Right ventricle myocardium superior (tissue), 1 donor: ENCODE measurements around the gene S100B. TPM values are rescaled to one million over a fixed set of nuclear protein-coding genes. Genes with fewer than 3 reads are reported as not detected.
"Not testable (repeated sequence)": the region's sequence is repeated elsewhere in the genome, so short reads cannot be mapped to it uniquely, and the experiment has no call there.

Source experiments
- ATAC-seq: fragments of 200-7000 bp; cut with Tn5 transposase; one replicate; pipeline ENCODE4 v1.9.1; 2020; ENCODE audit warnings: mild to moderate bottlenecking; ENCODE audit not compliant: poor library complexity
- DNase-seq: peaks from one replicate; pipeline ENCODE4 v3.0.0-alpha.2; 2020
- intact Hi-C: fragments of 100-400 bp; cut with DNase I; formaldehyde crosslinking; loops from one replicate; pipeline ENCODE4 v1.11.2; 2022
- total RNA-seq: library from RNA; stranded (reverse); fragmentation: NEBNext Ultra II Directional; extraction: Animal tissue kit (Norgen Biotek cat#: 25700); gene quantifications from one replicate; pipeline ENCODE4 v1.2.1, GENCODE V29; 2021
- donor health status: DM: no; HTN: yes; CAD: no; lungs with severe emphysema.

Gene S100B
- total RNA-seq, 1 donor from 2014 or later, result 5.5 TPM

GRCh38 chr21:46607636-46608035 is 2.8 kb upstream of the S100B start:
- intact Hi-C loops, result no loop called here
- no peak for ATAC-seq

GRCh38 chr21:46606427-46606813 is 1.5 kb upstream of the S100B start:
- ATAC-seq (no peak), DNase-seq (no peak)
- intact Hi-C loops, result no loop called here

More at GRCh38 chr21:46607636-46608035, 2.8 kb upstream of the S100B start:
- DNase-seq, result no peak

- ATAC-seq, result peak; percentile 77
- intact Hi-C loops, result no loop called here
- DNase-seq, result peak; percentile 64
Observed at GRCh38 chr21:46605767-46606426, 1.0 kb upstream of the S100B start.

- ATAC-seq (no peak), DNase-seq (no peak)
- intact Hi-C loops, result no loop called here
Observed at GRCh38 chr21:46604329-46604974, 430 bp downstream of the S100B start.

- intact Hi-C loops, result no loop called here
- ATAC-seq (no peak), DNase-seq (no peak)
Observed at GRCh38 chr21:46603228-46603627, 1.7 kb downstream of the S100B start.

GRCh38 chr21:46600978-46601377 is 3.9 kb downstream of the S100B start:
- intact Hi-C loops, result no loop called here
- no peak for ATAC-seq
- no peak for DNase-seq

- DNase-seq, result no peak
- intact Hi-C loops, result no loop called here
- ATAC-seq, result no peak
Observed at GRCh38 chr21:46600305-46600704, 4.6 kb downstream of the S100B start.

- DNase-seq (no peak), ATAC-seq (peak; percentile 31)
- intact Hi-C loops, result no loop called here
Observed at GRCh38 chr21:46598581-46599572, 6.0 kb downstream of the S100B start.

- DNase-seq (no peak), ATAC-seq (no peak)
- intact Hi-C loops, result no loop called here
Observed at GRCh38 chr21:46597896-46598343, 7.0 kb downstream of the S100B start.

GRCh38 chr21:46597031-46597430 is 7.9 kb downstream of the S100B start:
- DNase-seq, result no peak
- intact Hi-C loops, result no loop called here
- ATAC-seq, result no peak

GRCh38 chr21:46596201-46596600 is 8.7 kb downstream of the S100B start:
- no peak for DNase-seq
- intact Hi-C loops, result no loop called here
- ATAC-seq, result no peak

- intact Hi-C loops, result no loop called here
- DNase-seq (no peak), ATAC-seq (no peak)
Observed at GRCh38 chr21:46594276-46594675, 10.6 kb downstream of the S100B start.

- no peak for ATAC-seq
- intact Hi-C loops, result no loop called here
- no peak for DNase-seq
Observed at GRCh38 chr21:46585191-46585953, 19.5 kb downstream of the S100B start.

- DNase-seq, result no peak
- no peak for ATAC-seq
- intact Hi-C loops, result no loop called here
Observed at GRCh38 chr21:46581780-46582307, 23.0 kb downstream of the S100B start.

GRCh38 chr21:46579394-46579793 is 25.5 kb downstream of the S100B start:
- intact Hi-C loops, ATAC-seq, DNase-seq: not testable (repeated sequence)

GRCh38 chr21:46577786-46578185 is 27.1 kb downstream of the S100B start:
- DNase-seq, ATAC-seq, intact Hi-C loops: not testable (repeated sequence)

GRCh38 chr21:46572850-46573249 is 32.0 kb downstream of the S100B start:
- ATAC-seq, result no peak
- intact Hi-C loops, result no loop called here
- DNase-seq, result no peak

- intact Hi-C loops, result no loop called here
- ATAC-seq, result no peak
- no peak for DNase-seq
Observed at GRCh38 chr21:46570631-46571030, 34.3 kb downstream of the S100B start.
